ENCODE results near the gene KCTD3.

GRCh38 chr1:215607412-215607811, 40.3 kb downstream of the KCTD3 start:
- TF ChIP-seq CTCF (IDR thresholded peaks at IDR 0.05) (no peak), POLR2AphosphoS5 (IDR thresholded peaks at IDR 0.05) (no peak), POLR2A (IDR thresholded peaks at IDR 0.05) (no peak)
